GM12872 (cell line): ENCODE measurements around the gene QPCT.

ENCODE experiments used
- TF ChIP-seq, protein P1 (sequence below): IDR thresholded peaks from 3 replicates; pipeline ENCODE4 v1.5.1; 2011; ENCODE audit warnings: low read depth, mild to moderate bottlenecking, low read length, moderate library complexity; ENCODE audit not compliant: insufficient read depth

QPCT gene

DNA sequence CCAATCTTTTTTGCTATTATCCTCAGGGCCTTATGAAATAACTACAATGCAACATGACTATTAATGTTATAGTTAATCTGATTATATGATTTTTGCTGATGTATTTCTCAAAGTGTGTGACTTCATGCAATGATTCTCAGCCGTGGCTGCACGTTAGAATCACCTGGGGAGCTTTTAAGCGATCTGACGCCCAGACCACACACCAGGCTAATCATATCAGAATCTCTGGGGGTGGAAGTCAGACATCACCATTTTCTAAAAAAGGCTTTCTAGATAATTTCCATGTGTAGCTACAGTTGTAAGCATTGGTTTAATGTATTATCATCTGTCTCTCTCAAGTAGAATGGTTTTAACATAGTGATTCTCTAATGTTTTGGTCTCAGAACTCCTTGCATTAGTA lies 5.5 kb upstream of the QPCT start:
- TF ChIP-seq, protein P1, sequence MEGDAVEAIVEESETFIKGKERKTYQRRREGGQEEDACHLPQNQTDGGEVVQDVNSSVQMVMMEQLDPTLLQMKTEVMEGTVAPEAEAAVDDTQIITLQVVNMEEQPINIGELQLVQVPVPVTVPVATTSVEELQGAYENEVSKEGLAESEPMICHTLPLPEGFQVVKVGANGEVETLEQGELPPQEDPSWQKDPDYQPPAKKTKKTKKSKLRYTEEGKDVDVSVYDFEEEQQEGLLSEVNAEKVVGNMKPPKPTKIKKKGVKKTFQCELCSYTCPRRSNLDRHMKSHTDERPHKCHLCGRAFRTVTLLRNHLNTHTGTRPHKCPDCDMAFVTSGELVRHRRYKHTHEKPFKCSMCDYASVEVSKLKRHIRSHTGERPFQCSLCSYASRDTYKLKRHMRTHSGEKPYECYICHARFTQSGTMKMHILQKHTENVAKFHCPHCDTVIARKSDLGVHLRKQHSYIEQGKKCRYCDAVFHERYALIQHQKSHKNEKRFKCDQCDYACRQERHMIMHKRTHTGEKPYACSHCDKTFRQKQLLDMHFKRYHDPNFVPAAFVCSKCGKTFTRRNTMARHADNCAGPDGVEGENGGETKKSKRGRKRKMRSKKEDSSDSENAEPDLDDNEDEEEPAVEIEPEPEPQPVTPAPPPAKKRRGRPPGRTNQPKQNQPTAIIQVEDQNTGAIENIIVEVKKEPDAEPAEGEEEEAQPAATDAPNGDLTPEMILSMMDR, result no peak

DNA sequence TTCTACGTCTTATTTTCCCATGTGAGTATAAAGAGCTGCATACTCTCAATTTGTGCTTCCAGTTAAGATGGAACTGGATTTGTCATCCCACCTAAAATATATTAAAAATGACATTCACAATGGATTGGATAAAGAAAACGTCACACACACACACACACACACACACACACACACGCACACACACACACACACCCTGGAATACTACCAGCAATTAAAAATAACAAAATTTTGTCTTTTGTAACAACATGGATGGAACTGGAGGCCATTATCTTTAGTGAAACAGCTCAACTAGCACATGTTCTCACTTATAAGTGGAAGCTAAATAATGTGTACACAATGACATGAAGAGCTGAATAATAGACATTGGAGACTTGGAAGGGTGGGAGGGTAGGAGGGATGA lies 3.8 kb upstream of the QPCT start:
- TF ChIP-seq, protein P1, result no peak

DNA sequence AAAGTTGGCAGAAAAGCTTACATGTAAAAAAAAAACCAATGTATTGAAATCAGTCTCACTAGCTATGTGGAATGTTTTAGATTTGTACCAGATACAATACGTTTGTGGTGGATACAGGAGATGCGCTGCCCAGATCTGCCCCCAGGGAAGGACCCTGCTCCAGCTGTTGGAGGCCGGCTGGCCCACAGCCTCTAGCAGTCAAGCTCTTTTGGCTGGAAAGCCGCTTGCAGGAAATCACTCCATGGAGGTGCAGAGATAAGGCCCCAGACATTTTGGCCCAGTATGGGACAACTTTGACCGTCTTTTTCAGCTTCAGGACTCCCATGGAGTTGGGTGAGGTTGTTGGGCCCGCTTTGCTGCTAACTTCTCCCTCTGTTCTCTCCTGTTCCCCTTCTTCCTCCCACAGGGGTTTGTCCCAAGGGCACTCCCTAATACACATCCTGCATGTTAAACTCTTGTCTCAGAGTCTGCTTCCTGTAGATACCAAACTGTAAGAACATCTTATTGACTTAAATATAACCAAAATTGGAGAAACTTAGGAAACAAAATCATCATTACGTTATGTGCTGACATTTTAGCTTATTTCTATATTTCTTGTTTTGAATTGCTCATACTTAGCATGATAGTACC lies 1.7 kb upstream of the QPCT start:
- TF ChIP-seq, protein P1, result no peak

DNA sequence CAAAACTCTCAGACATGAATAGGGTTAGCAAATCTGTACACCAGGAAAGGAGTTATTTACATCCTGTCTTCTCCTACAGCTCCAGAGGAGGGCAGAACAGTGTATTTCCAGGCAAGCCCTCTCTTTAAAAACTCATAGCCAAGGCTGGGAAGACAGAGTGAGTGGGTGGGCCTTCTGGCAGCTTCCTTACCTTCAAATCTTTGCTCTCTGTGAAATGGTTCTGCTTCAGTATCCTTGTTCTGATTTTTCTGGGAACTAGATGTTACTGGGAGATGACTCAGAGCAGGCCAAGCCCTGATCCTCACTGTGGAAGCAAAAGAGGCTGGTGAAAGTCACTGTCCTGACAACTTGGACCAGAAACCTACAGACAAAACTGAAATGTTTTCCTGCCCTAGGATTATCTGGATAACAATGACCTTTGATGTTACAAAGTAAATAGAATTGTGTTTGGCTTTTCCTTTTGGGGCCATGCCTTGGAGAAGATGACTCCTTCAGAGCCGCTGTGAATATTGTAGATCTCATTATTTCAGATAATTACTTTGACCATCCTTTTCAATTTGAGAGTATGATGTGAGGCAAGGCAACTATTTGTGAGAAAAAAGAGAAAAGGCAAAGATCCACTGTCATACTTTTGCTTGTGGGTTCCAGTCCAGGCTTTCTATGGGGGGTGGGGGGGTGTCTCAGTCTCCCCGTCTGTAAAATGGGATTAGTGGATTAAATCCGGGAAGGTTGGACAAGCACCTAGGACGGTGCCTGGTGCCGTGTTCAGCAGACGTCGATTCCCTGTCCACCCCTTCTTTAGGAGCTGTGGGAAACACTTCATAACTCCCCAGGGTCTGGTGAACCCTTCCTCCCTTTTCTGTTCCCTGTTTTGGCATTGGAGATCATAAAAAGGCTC lies 644 bp upstream of the QPCT start:
- TF ChIP-seq, protein P1, result no peak; the same call in 2 of the 3 replicates

DNA sequence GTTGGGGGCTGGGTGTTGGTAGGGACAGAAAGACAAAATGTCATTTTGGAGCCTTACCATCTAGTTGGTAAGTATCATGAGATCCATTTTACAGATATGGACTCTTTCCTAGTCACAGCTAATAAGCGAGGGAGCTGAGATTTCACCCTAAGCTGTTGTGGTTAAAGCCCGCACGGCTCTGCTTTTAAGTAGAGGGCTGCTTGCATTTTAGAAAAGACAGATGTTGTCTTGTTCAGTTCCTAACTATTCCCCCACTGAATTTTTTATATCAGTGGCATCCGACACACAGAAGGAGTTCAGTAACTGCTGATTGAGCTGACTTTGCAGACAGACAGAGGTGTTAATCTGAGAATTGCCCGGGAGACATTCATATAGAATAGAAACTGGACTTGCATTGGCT lies 3.7 kb downstream of the QPCT start:
- TF ChIP-seq, protein P1, result no peak

DNA sequence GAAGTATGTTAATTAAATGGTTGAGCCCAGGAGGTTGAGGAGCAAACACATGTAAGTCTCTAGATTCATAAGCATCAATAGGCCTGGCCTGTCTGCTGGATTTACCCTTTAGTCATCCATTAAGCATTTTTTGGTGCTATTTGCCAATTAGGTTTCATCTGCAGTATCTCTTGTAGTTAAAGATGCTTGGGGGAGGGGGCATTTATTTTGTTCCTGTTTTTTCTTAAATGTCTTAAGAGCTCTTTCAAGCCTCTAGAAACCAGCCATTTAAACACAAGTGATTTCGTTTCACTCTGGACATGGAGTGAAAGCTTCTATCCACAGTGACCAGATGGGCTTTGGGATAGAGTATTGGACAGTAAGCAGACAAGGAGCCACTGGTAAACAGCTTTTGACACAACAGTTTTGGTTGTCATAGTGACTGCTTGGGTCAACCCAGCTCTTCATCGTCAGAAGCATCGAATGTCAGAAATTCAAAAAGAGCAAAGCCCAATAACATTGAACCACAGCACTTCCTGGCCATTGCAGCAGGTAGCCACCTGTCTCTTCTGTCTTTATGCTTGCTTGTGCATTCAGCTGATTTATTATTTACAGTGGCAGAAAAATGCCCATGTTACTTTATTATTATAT lies 4.9 kb downstream of the QPCT start:
- TF ChIP-seq, protein P1, result no peak

DNA sequence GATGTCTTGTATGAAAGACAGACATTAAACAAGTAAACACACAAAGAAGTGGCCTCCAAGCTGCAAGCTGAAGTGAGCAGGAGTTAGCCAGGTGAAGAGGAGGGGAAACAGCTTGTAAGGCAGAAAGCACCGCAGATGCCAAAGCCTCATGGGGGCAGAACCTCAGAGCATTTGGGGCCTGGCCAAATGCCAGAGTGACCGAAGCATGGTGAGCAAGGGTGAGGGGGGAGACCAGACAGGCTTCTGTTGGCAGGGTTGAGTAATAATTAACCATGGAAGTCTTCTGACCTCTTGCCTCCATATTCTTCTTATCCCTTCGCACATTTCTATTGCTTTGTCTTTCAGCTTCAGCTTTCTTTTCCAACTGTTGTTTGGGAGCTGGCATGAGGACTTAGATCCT lies 5.6 kb downstream of the QPCT start:
- TF ChIP-seq, protein P1, result no peak
